ENCODE data around the gene FGF21. TPM values are rescaled to one million over a fixed set of nuclear protein-coding genes. Genes with fewer than 3 reads are reported as not detected.

Gene FGF21
- not detected for total RNA-seq (2021; fragmentation: NEBNext Ultra II Directional; extraction: Animal tissue kit (Norgen Biotek cat#: 25700))
- long read RNA-seq: 0 reads

- H3K27ac Mint-ChIP-seq: no peak within 1 kb of the TSS
- no peaks in the 10 kb centered on the region for H3K9me3 Mint-ChIP-seq
- no peak within 1 kb of the TSS for H3K4me3 Mint-ChIP-seq
- 0 out of 2 replicates have a peak, but pooled peaks cover 5% of the 10 kb centered on the region for H3K4me1 Mint-ChIP-seq (ENCODE audit: low read depth)
- DNase-seq: no peak
- peaks cover 33% of the 10 kb centered on the region for H3K27me3 Mint-ChIP-seq (ENCODE audit: insufficient read depth)
- H3K36me3 Mint-ChIP-seq (ENCODE audit: low read depth): no peaks in the 10 kb centered on the region
- TF ChIP-seq CTCF (IDR thresholded peaks at IDR 0.05): no peak
These were observed at the start of gene FGF21 for GRCh38 chr19:48755084-48755641. Gene FGF21, plus strand, starts transcription at chr19:48755524. Its CDS starts 713 bp downstream, at chr19:48756237.

- H3K4me1 Mint-ChIP-seq (ENCODE audit: low read depth): 0 out of 2 replicates have a peak, but pooled peaks cover 6% of the 10 kb centered on the region
- H3K4me3 Mint-ChIP-seq: no peak overlapping the region
- no peaks in the 10 kb centered on the region; the same call in 1 of the 2 replicates for H3K9me3 Mint-ChIP-seq
- H3K36me3 Mint-ChIP-seq (ENCODE audit: low read depth): no peaks in the 10 kb centered on the region; the same call in 1 of the 2 replicates
- no peak for DNase-seq
- TF ChIP-seq CTCF (IDR thresholded peaks at IDR 0.05): no peak
- peaks cover 1% of the 10 kb centered on the region for H3K27me3 Mint-ChIP-seq (ENCODE audit: insufficient read depth)
- no peak overlapping the region for H3K27ac Mint-ChIP-seq
These were observed 46.9 kb upstream of the FGF21 start for GRCh38 chr19:48708471-48708870.

- TF ChIP-seq CTCF (IDR thresholded peaks at IDR 0.05): no peak
- H3K4me3 Mint-ChIP-seq: no peak overlapping the region
- H3K27ac Mint-ChIP-seq: no peak overlapping the region
- peaks cover 24% of the 10 kb centered on the region for H3K4me1 Mint-ChIP-seq (ENCODE audit: low read depth)
- no peaks in the 10 kb centered on the region; the same call in 1 of the 2 replicates for H3K36me3 Mint-ChIP-seq (ENCODE audit: low read depth)
- H3K27me3 Mint-ChIP-seq (ENCODE audit: insufficient read depth): no peaks in the 10 kb centered on the region; the same call in none of the 2 replicates
- H3K9me3 Mint-ChIP-seq: no peaks in the 10 kb centered on the region; the same call in 1 of the 2 replicates
- no peak for DNase-seq
These were observed 44.1 kb upstream of the FGF21 start for GRCh38 chr19:48711106-48711662.

GRCh38 chr19:48713041-48713863 is 42.1 kb upstream of the FGF21 start:
- Mint-ChIP-seq H3K27ac (peak overlapping the region; percentile 43), H3K9me3 (no peaks in the 10 kb centered on the region; the same call in 1 of the 2 replicates)
- DNase-seq: no peak

More at GRCh38 chr19:48713041-48713863, 42.1 kb upstream of the FGF21 start:
- Mint-ChIP-seq H3K27me3 (ENCODE audit: insufficient read depth) (no peaks in the 10 kb centered on the region; the same call in none of the 2 replicates), H3K4me3 (peak overlapping the region; percentile 88), H3K36me3 (ENCODE audit: low read depth) (no peaks in the 10 kb centered on the region; the same call in 1 of the 2 replicates), H3K4me1 (ENCODE audit: low read depth) (peaks cover 36% of the 10 kb centered on the region)
- TF ChIP-seq CTCF (IDR thresholded peaks at IDR 0.05): peak; percentile 40; the same call in 1 of the 2 replicates

All from HFFc6 (cell line).